ENCODE data around the gene HDAC4.
"Not testable (repeated sequence)": the region's sequence is repeated elsewhere in the genome, so short reads cannot be mapped to it uniquely, and the experiment has no call there.

Gene HDAC4

GRCh38 chr2:239050252-239050649 lies 350.6 kb downstream of the HDAC4 start:
- no peak for DNase-seq
- in situ Hi-C loops (cut with HindIII; ENCODE audit: low pct_ligation_motif_present, low pct_unique_long_range_greater_than_20kb, low sequenced_read_pairs), result no loop called here

- in situ Hi-C loops (cut with HindIII; ENCODE audit: low pct_ligation_motif_present, low pct_unique_long_range_greater_than_20kb, low sequenced_read_pairs), result no loop called here
- no peak for DNase-seq
Observed at GRCh38 chr2:239049421-239050251, 351.2 kb downstream of the HDAC4 start.

- in situ Hi-C loops (cut with HindIII; ENCODE audit: low pct_ligation_motif_present, low pct_unique_long_range_greater_than_20kb, low sequenced_read_pairs), result no loop called here
- no peak for DNase-seq
Observed at GRCh38 chr2:239048736-239049135, 352.1 kb downstream of the HDAC4 start.

GRCh38 chr2:239047861-239048260 lies 353.0 kb downstream of the HDAC4 start:
- in situ Hi-C loops (cut with HindIII; ENCODE audit: low pct_ligation_motif_present, low pct_unique_long_range_greater_than_20kb, low sequenced_read_pairs), result no loop called here
- DNase-seq, result no peak

- in situ Hi-C loops (cut with HindIII; ENCODE audit: low pct_ligation_motif_present, low pct_unique_long_range_greater_than_20kb, low sequenced_read_pairs), result no loop called here
Observed at GRCh38 chr2:239047420-239047819, 353.4 kb downstream of the HDAC4 start.

GRCh38 chr2:239046822-239047221 lies 354.0 kb downstream of the HDAC4 start:
- in situ Hi-C loops (cut with HindIII; ENCODE audit: low pct_ligation_motif_present, low pct_unique_long_range_greater_than_20kb, low sequenced_read_pairs), result no loop called here
- DNase-seq, result no peak

More at GRCh38 chr2:239047420-239047819, 353.4 kb downstream of the HDAC4 start:
- DNase-seq, result no peak

- DNase-seq, result no peak
- in situ Hi-C loops (cut with HindIII; ENCODE audit: low pct_ligation_motif_present, low pct_unique_long_range_greater_than_20kb, low sequenced_read_pairs), result no loop called here
Observed at GRCh38 chr2:239044336-239044735, 356.5 kb downstream of the HDAC4 start.

- in situ Hi-C loops (cut with HindIII; ENCODE audit: low pct_ligation_motif_present, low pct_unique_long_range_greater_than_20kb, low sequenced_read_pairs), result no loop called here
- no peak for DNase-seq
Observed at GRCh38 chr2:239043326-239043725, 357.5 kb downstream of the HDAC4 start.

- in situ Hi-C loops (cut with HindIII; ENCODE audit: low pct_ligation_motif_present, low pct_unique_long_range_greater_than_20kb, low sequenced_read_pairs), result no loop called here
- DNase-seq, result no peak
Observed at GRCh38 chr2:239042551-239043320, 358.1 kb downstream of the HDAC4 start.

GRCh38 chr2:239042046-239042445 lies 358.8 kb downstream of the HDAC4 start:
- no peak for DNase-seq
- in situ Hi-C loops (cut with HindIII; ENCODE audit: low pct_ligation_motif_present, low pct_unique_long_range_greater_than_20kb, low sequenced_read_pairs), result no loop called here

- in situ Hi-C loops (cut with HindIII; ENCODE audit: low pct_ligation_motif_present, low pct_unique_long_range_greater_than_20kb, low sequenced_read_pairs), result no loop called here
Observed at GRCh38 chr2:239041062-239041461, 359.8 kb downstream of the HDAC4 start.

GRCh38 chr2:239040152-239040761 lies 360.6 kb downstream of the HDAC4 start:
- in situ Hi-C loops (cut with HindIII; ENCODE audit: low pct_ligation_motif_present, low pct_unique_long_range_greater_than_20kb, low sequenced_read_pairs), result no loop called here
- no peak for DNase-seq

More at GRCh38 chr2:239041062-239041461, 359.8 kb downstream of the HDAC4 start:
- no peak for DNase-seq

- DNase-seq, result no peak
- in situ Hi-C loops (cut with HindIII; ENCODE audit: low pct_ligation_motif_present, low pct_unique_long_range_greater_than_20kb, low sequenced_read_pairs), result no loop called here
Observed at GRCh38 chr2:239039479-239039861, 361.4 kb downstream of the HDAC4 start.

- no peak for DNase-seq
Observed at GRCh38 chr2:239038773-239039478, 361.9 kb downstream of the HDAC4 start.

GRCh38 chr2:239038284-239038683 lies 362.5 kb downstream of the HDAC4 start:
- in situ Hi-C loops (cut with HindIII; ENCODE audit: low pct_ligation_motif_present, low pct_unique_long_range_greater_than_20kb, low sequenced_read_pairs); DNase-seq: not testable (repeated sequence)

More at GRCh38 chr2:239038773-239039478, 361.9 kb downstream of the HDAC4 start:
- in situ Hi-C loops (cut with HindIII; ENCODE audit: low pct_ligation_motif_present, low pct_unique_long_range_greater_than_20kb, low sequenced_read_pairs), result no loop called here

GRCh38 chr2:239037559-239037910 lies 363.3 kb downstream of the HDAC4 start:
- in situ Hi-C loops (cut with HindIII; ENCODE audit: low pct_ligation_motif_present, low pct_unique_long_range_greater_than_20kb, low sequenced_read_pairs), result no loop called here
- no peak for DNase-seq

- in situ Hi-C loops (cut with HindIII; ENCODE audit: low pct_ligation_motif_present, low pct_unique_long_range_greater_than_20kb, low sequenced_read_pairs), result no loop called here
- DNase-seq, result no peak
Observed at GRCh38 chr2:239036819-239037558, 363.8 kb downstream of the HDAC4 start.
